HK-2 (cell line): ENCODE results near the gene POU3F1.
"Not testable (repeated sequence)": the region's sequence is repeated elsewhere in the genome, so short reads cannot be mapped to it uniquely, and the experiment has no call there.

Experiments
- DNase-seq: peaks from one replicate; pipeline ENCODE4 v3.0.0-alpha.2; 2018; ENCODE audit not compliant: unreplicated experiment

Gene POU3F1

DNA sequence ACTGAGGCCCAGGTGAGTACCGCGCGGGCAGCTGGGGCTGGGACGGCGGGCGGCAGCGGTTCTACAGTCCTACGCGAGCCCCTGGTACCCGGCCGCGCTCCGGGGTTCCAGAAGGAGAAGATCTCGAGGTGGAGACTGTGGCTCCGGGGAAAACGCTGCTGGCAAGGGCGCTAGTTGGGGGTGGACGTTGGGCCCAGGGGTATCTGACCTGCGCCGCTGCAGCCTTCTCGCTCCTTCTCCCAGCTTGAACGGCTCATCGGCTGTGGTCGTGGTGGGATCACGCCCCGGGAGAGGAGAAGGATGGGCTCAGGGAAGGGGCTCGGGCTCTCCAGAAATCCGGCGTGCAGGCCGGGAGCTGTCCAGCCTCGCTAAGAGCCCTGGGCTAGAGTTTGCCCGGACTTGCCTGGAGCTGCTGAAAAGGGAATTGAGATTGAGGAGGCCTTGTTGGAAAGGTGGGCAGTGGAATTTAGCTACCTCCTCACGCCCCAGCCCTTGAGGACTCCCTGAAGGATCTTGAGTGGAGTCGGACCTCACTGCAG is 1.1 kb upstream of the POU3F1 start:
- DNase-seq, result no peak

- DNase-seq, result peak; percentile 82
Measured at GRCh38 chr1:38046884-38047602, 450 bp upstream of the POU3F1 start.

- DNase-seq, result peak; percentile 17
Measured at GRCh38 chr1:38045401-38046332, 926 bp downstream of the POU3F1 start.

DNA sequence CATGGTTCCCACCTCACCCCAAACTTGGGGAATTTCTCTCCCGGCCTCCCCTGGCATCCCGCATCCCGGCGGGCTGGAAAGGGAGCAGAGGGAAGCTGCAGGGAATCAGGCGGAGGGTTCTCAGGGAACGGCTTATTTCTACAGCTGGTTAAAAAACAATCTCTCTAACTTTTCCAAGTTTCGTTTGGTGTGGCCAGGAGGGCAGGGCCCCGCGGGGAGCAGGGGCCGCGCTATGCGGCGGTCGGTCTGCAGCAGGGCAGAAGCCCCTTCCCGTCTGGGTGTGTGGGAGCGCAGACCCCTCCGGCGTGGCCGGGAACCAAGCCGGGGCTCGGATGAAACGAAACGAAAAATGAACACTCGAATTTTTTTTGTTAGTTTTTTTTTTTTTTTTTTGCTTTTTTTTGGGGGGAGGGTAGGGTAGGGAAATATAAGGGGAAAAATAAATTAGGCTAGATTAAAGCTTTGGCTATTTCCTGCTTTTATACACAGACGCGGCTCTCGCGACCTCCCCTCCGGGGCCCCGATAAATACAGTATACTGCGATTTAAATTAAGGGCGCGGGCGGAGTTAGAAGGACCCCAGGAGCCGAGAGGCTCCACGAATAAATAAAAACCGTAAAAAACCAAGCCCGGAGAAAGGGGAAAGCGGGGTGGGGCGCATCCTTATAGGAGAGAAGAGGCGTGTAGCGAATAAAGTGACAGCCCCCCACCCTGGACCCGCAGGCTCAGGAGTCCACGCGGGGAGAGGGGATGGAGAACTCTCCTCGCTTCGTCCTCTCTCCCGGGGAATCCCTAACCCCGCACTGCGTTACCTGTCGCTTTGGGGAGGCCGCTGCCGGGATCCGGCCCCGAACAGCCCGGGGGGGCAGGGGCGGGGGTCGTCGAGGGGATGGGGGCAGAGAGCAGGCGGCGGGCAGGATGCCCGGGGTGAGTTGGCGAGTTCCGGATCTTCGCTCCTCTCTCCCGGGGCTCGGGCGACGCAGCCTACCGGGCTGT is 2.1 kb downstream of the POU3F1 start:
- DNase-seq, result no peak

DNA sequence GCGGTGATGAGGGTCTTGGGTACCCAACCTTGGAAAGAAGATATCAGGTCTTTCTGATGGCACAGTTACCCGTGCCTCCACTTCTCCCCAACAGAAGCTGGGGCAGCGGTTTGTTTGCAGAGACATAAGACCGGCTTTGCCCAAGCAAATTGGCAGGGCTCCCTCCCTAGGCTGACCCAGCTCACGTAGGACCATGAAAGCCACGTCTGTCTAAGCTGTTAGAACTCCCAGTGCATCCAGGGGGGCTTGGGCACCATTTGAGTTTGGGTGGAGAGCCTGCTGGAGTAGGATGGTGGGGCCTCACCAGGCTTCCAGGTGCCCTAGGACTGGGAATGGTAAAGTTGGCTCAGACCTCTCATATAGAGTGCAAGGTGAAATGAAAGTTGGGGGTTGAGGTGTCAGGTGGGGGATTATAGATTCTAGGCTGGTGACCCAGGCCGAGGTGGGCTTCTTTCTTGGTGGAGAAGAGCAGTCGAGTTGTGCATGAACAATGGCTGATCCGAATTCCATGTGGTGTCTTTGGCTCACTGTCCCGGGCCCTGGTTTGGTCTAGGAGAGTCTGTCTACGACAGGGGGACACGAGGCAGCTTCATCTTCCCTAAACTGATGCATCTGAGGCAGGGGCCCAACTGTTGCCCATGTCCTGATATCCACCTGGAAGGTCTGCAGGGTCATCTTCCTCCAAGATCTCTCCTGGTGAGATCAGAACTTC is 3.4 kb downstream of the POU3F1 start:
- no peak for DNase-seq

GRCh38 chr1:38041936-38042834 is 4.4 kb downstream of the POU3F1 start:
- no peak for DNase-seq

GRCh38 chr1:38039331-38040088 is 7.1 kb downstream of the POU3F1 start:
- no peak for DNase-seq

- peak; percentile 42 for DNase-seq
Measured at GRCh38 chr1:38038861-38039260, 7.7 kb downstream of the POU3F1 start.

- no peak for DNase-seq
Measured at GRCh38 chr1:38037221-38037939, 9.2 kb downstream of the POU3F1 start.

- no peak for DNase-seq
Measured at GRCh38 chr1:38034871-38035270, 11.7 kb downstream of the POU3F1 start.

DNA sequence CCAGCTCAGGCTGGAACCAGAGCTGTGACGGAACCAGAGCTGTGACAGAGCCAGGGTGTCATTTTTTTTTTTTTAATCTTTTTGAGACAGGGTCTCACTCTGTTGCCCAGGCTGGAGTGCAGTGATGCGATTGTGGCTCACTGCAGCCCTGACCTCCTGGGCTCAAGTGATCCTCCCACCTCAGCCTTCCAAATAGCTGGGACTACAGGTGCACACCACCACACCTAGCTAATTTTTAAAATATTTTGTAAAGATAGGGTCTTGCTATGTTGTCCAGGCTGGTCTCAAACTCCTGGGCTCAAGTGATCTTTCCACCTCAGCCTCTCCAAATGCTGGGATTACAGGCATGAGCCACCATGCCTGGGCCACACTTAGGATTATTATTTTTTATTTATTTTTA is 13.6 kb downstream of the POU3F1 start:
- not testable (repeated sequence) for DNase-seq

- DNase-seq, result no peak
Measured at GRCh38 chr1:38031513-38031866, 15.1 kb downstream of the POU3F1 start.

- no peak for DNase-seq
Measured at GRCh38 chr1:38030596-38031512, 15.7 kb downstream of the POU3F1 start.

DNA sequence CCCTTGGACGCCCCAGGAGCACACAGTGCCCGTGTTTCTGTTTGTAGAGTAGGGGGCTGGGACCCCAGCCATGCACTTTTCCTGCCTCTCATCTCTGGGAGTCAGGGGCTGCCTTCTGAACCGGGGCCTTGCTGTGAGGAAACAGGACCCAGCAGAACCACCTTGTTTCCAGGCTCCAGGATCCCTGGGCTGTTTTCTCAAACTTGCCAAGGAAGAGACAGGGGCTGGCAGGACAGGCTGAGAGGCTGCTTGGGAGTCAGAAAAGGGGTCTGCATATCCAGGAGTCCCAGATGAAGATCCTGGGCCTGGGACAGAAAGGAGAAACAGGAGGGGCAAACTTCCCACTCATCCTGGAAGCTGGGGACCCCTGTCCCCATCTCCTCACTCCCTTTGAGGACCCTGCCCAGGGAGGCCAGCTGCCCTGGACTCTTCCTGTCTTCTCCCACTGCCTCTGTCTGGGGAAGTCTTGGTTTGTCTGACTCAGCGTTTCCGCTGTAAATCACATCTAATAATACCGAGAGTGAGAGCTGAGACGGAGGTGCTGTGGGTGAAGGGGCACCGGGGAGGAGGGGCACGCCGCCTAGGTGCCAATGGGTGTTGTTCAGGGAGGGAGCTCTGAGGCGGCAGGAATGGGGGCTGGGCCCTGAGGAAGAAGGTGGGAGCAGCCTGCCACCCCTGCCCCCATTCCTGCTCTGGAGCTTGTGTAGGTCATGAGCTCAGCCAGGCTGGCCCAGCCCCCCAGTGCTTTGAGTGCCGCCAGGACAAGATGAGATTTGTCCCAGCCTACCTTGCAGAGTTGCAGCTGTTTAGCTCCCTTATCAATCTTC is 16.7 kb downstream of the POU3F1 start:
- peak; percentile 83 for DNase-seq

DNA sequence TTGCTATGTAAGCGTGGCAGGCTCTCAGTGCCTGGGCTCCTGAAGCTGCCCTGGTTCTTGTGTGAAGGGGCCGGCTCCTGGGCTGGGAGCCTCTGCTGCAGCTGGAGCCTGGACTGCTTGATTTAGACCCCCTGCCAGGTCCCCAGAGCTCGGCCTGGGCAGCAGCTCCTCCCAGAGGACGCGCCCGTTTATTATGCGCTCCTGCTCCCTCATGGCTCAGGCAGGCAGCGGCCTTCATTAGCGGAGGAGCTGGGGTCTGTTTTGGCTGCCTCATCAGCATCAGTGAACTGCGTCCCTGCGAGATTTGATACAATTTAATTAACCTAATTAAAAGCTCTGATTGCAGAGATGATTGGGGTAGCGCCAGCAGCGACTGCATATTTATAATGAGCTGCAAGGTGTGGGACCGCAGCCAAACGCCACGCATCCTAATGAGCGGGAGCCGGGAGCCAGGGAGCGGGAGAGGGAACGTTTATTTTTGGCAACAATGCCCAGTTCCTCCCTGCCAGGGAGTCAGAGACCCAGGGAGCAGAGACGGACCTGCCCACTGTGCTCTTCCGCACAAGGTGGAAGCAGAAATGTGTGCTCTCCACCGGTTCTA is 17.4 kb downstream of the POU3F1 start:
- no peak for DNase-seq

DNA sequence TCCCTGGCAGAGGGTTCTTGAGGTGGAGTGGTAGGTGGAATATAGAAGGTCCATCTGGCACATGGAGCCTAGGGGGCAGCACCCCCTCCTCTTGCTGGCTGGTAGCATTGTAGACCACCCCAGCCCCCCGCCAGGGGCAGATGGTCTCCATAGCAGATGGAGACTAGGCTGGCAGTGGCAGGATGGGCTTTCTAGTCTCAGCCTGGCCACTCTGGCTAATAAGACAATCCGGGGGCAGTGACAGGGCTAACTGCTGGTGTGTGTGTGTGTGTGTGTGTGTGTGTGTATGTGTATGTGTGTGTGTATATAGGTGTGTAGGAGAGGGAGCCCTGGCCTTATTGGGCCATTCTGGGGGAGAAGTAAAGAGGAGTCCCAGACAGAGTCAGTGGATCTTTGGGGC is 17.9 kb downstream of the POU3F1 start:
- DNase-seq, result no peak
